Trophoblast cell (in vitro differentiated cells and primary cell): Measurements from ENCODE around the gene EOMES.

Experiments used
- DNase-seq, 2 donors: peaks; one replicate each; pipeline ENCODE4 v3.0.0-alpha.2; 2016
- H2AFZ ChIP-seq: 2 replicates; pipeline ENCODE4 v1.6.1; 2013; ENCODE audit warnings: low read length, moderate library complexity, mild to moderate bottlenecking; ENCODE audit not compliant: insufficient read depth, poor library complexity
- H2AK5ac ChIP-seq: 2 replicates; pipeline ENCODE4 v1.6.1; 2013; ENCODE audit warnings: mild to moderate bottlenecking, low read length
- H2BK120ac ChIP-seq: 2 replicates; pipeline ENCODE4 v1.6.1; 2013; ENCODE audit warnings: low read length, mild to moderate bottlenecking, moderate library complexity; ENCODE audit not compliant: insufficient read depth, poor library complexity
- H2BK12ac ChIP-seq: 2 replicates; pipeline ENCODE4 v1.6.1; 2013; ENCODE audit warnings: mild to moderate bottlenecking, low read length, moderate library complexity
- H2BK5ac ChIP-seq: 2 replicates; pipeline ENCODE4 v1.6.1; 2013; ENCODE audit warnings: low read length, low read depth, moderate library complexity, mild to moderate bottlenecking; ENCODE audit not compliant: poor library complexity
- H3K14ac ChIP-seq: 2 replicates; pipeline ENCODE4 v1.6.1; 2013; ENCODE audit warnings: mild to moderate bottlenecking, low read length
- H3K18ac ChIP-seq: 2 replicates; pipeline ENCODE4 v1.6.1; 2013; ENCODE audit warnings: mild to moderate bottlenecking, low read length
- H3K23ac ChIP-seq: 2 replicates; pipeline ENCODE4 v1.6.1; 2013; ENCODE audit warnings: low read length
- H3K27ac ChIP-seq: 2 replicates; pipeline ENCODE4 v1.5.1; 2013; ENCODE audit warnings: low read depth, mild to moderate bottlenecking, inconsistent platforms, low read length, moderate library complexity
- H3K27me3 ChIP-seq: 2 replicates; pipeline ENCODE4 v1.6.1; 2013; ENCODE audit warnings: inconsistent platforms, mild to moderate bottlenecking, low read length, moderate library complexity; ENCODE audit not compliant: insufficient read depth
- H3K36me3 ChIP-seq, 2 experiments: 1 replicate in 1 of 2; 2 replicates in 1 of 2; pipeline ENCODE4 v1.6.1; 2013; ENCODE audit warnings: low read length in 2 of 2, mild to moderate bottlenecking in 2 of 2, moderate library complexity in 1 of 2; ENCODE audit not compliant: insufficient read depth in 2 of 2, control insufficient read depth in 1 of 2
- H3K4ac ChIP-seq: 2 replicates; pipeline ENCODE4 v1.6.1; 2013; ENCODE audit warnings: low read depth, mild to moderate bottlenecking, low read length, moderate library complexity
- H3K4me1 ChIP-seq, 2 experiments: 1 replicate in 1 of 2; 2 replicates in 1 of 2; pipeline ENCODE4 v1.6.1; 2013; ENCODE audit warnings: low read length in 2 of 2, mild to moderate bottlenecking in 2 of 2, moderate library complexity in 1 of 2; ENCODE audit not compliant: insufficient read depth in 2 of 2, control insufficient read depth in 1 of 2
- H3K4me2 ChIP-seq: 2 replicates; pipeline ENCODE4 v1.6.1; 2013; ENCODE audit warnings: inconsistent platforms, mild to moderate bottlenecking, low read length, moderate library complexity
- H3K4me3 ChIP-seq: 2 replicates; pipeline ENCODE4 v1.5.1; 2013; ENCODE audit warnings: mild to moderate bottlenecking, low read depth, low read length, inconsistent platforms
- H3K79me1 ChIP-seq: one replicate; pipeline ENCODE4 v1.6.1; 2013; ENCODE audit warnings: low read length
- H3K79me2 ChIP-seq: 2 replicates; pipeline ENCODE4 v1.6.1; 2013; ENCODE audit warnings: low read length, mild to moderate bottlenecking; ENCODE audit not compliant: control insufficient read depth, insufficient read depth, poor library complexity
- H3K9ac ChIP-seq: 2 replicates; pipeline ENCODE4 v1.6.1; 2013; ENCODE audit warnings: mild to moderate bottlenecking, low read length
- H3K9me3 ChIP-seq: 2 replicates; pipeline ENCODE4 v1.6.1; 2013; ENCODE audit warnings: low read depth, mild to moderate bottlenecking, control low read depth, inconsistent platforms, low read length; ENCODE audit not compliant: insufficient read depth
- H4K12ac ChIP-seq: 2 replicates; pipeline ENCODE4 v1.6.1; 2013; ENCODE audit warnings: low read depth, mild to moderate bottlenecking, low read length, moderate library complexity
- H4K8ac ChIP-seq: 2 replicates; pipeline ENCODE4 v1.6.1; 2013; ENCODE audit warnings: low read depth, mild to moderate bottlenecking, low read length, moderate library complexity
- H4K91ac ChIP-seq: one replicate; pipeline ENCODE4 v1.6.1; 2013; ENCODE audit warnings: low read depth, mild to moderate bottlenecking, low read length, moderate library complexity
- WGBS: extraction: QIAGEN DNeasy Blood & Tissue Kit; methylation state at CpG from one replicate; pipeline ENCODE4 v1.1.7; 2013; ENCODE audit warnings: missing lambda C conversion rate; ENCODE audit not compliant: insufficient read length, insufficient coverage; ENCODE audit errors: extremely low coverage; 5-methylcytosine and 5-hydroxymethylcytosine counted together

The EOMES gene

DNA sequence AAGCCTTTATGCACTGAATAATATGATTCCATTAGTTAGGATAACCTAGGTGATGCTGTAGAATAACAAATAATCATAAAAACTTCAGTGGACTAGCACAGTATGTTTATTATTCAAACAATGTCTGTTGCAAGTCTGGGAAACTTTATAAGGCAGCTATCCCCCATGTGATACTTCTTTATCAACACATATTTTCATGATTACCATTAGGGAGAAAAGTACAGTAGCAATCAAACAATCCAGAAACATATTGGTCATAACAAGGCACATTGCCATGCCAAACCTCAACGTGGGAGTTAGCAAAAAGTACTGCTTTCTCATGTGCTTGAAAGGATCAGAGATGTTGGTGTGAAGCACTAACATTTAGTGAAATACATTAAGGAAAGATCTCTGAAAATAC is 35.5 kb downstream of the EOMES start:
- Histone ChIP-seq H4K8ac (no peak overlapping the region), H3K79me2 (no peaks in the 10 kb centered on the region), H2BK120ac (no peak overlapping the region), H2AFZ (no peak overlapping the region), H2BK12ac (no peak overlapping the region), H2BK5ac (no peak overlapping the region), H3K9me3 (no peaks in the 10 kb centered on the region), H3K27me3 (no peaks in the 10 kb centered on the region), H3K79me1 (no peaks in the 10 kb centered on the region), H3K23ac (no peak overlapping the region), H4K91ac (no peak overlapping the region), H4K12ac (no peak overlapping the region), H3K18ac (no peak overlapping the region), H3K4ac (no peak overlapping the region), H3K36me3 (no peaks in the 10 kb centered on the region), H2AK5ac (no peak overlapping the region), H3K4me3 (no peak overlapping the region), H3K9ac (no peak overlapping the region), H3K27ac (no peak overlapping the region), H3K4me1 (no peaks in the 10 kb centered on the region), H3K14ac (no peak overlapping the region), H3K4me2 (no peak overlapping the region)
- peak in 1 of 2 donors; percentile 12 for DNase-seq
- WGBS = no CpG with 5 or more reads among the region's 1 CpG

DNA sequence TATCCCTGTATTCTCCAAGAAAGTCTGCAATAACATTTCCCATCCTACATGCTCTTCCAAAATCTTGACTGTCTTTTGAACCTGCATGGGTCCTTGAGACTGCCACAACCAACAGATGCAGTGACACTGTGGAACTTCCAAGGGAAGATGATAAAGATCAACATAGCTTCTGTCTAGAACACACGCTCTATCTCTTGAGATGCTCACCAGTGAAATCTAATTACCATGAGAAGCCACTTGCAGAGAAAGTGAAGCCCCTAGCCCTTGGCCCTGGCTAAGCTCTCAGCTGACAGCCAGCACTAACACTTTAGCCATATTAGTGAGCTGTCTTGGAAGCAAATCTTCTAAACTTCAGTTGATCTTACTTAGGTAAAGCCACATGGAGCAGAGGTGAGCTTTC is 36.6 kb downstream of the EOMES start:
- Histone ChIP-seq H4K8ac (no peak overlapping the region), H2BK5ac (no peak overlapping the region), H3K27me3 (no peaks in the 10 kb centered on the region), H3K4me3 (no peak overlapping the region), H2BK12ac (no peak overlapping the region), H2AFZ (no peak overlapping the region), H3K79me1 (no peaks in the 10 kb centered on the region), H3K79me2 (no peaks in the 10 kb centered on the region), H3K27ac (no peak overlapping the region), H3K14ac (no peak overlapping the region), H4K12ac (no peak overlapping the region), H4K91ac (no peak overlapping the region), H2AK5ac (no peak overlapping the region), H3K36me3 (no peaks in the 10 kb centered on the region), H2BK120ac (no peak overlapping the region), H3K9ac (no peak overlapping the region), H3K18ac (no peak overlapping the region), H3K4ac (no peak overlapping the region), H3K9me3 (no peaks in the 10 kb centered on the region), H3K4me1 (peaks cover 4 to 5% of the 10 kb centered on the region in 2 experiments), H3K23ac (no peak overlapping the region), H3K4me2 (no peak overlapping the region)
- no CpG with 5 or more reads among the region's 1 CpG for WGBS
- peak in 1 of 2 donors; percentile 62 for DNase-seq

DNA sequence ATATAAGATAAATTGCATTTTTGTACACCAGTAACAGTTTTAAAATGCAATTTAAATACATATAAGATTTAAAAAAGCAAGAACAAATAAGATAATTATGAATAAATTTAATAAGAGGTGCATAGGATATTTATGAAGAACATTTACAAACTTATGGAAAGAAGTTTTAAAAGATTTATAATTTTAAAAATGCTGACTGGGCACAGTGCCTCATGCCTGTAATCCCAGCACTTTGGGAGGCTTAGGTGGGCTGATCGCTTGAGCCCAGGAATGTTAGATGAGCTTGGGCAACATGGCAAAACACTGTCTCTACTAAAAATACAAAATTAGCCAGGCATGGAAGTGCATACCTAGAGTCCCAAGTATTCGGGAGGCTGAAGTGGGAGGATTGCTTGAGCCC is 37.8 kb downstream of the EOMES start:
- Histone ChIP-seq H3K27me3 (no peaks in the 10 kb centered on the region), H3K14ac (no peak overlapping the region), H3K18ac (no peak overlapping the region), H4K12ac (no peak overlapping the region), H3K4me1 (peaks cover 4 to 6% of the 10 kb centered on the region in 2 experiments), H3K4ac (no peak overlapping the region), H3K9me3 (no peaks in the 10 kb centered on the region), H2BK5ac (no peak overlapping the region), H2AK5ac (no peak overlapping the region), H3K9ac (no peak overlapping the region), H4K91ac (no peak overlapping the region), H2AFZ (no peak overlapping the region), H3K27ac (no peak overlapping the region), H3K4me2 (no peak overlapping the region), H3K23ac (no peak overlapping the region), H3K79me1 (no peaks in the 10 kb centered on the region), H3K4me3 (no peak overlapping the region), H2BK12ac (no peak overlapping the region), H4K8ac (no peak overlapping the region), H3K36me3 (no peaks in the 10 kb centered on the region), H2BK120ac (no peak overlapping the region), H3K79me2 (no peaks in the 10 kb centered on the region)
- no CpG with 5 or more reads among the region's 2 CpGs for WGBS
- no peak for DNase-seq

GRCh38 chr3:27681249-27681748 is 40.8 kb downstream of the EOMES start:
- H2AK5ac ChIP-seq = no peak overlapping the region
- peak; percentile 50 to 92 for DNase-seq
- H3K27ac ChIP-seq = peak overlapping the region; percentile 64
- H3K36me3 ChIP-seq = no peaks in the 10 kb centered on the region
- no peak overlapping the region for H3K4ac ChIP-seq
- H3K27me3 ChIP-seq = no peaks in the 10 kb centered on the region
- no peak overlapping the region for H3K18ac ChIP-seq
- no peaks in the 10 kb centered on the region for H3K9me3 ChIP-seq
- no peak overlapping the region for H4K8ac ChIP-seq
- H3K79me2 ChIP-seq = no peaks in the 10 kb centered on the region
- no peak overlapping the region for H3K9ac ChIP-seq
- peaks cover 4 to 6% of the 10 kb centered on the region in 2 experiments for H3K4me1 ChIP-seq
- no peak overlapping the region for H4K12ac ChIP-seq
- H4K91ac ChIP-seq = no peak overlapping the region
- H3K79me1 ChIP-seq = no peaks in the 10 kb centered on the region
- H2BK120ac ChIP-seq = no peak overlapping the region
- no peak overlapping the region for H3K14ac ChIP-seq
- WGBS = no CpG with 5 or more reads among the region's 6 CpGs
- no peak overlapping the region for H3K23ac ChIP-seq
- no peak overlapping the region for H2BK5ac ChIP-seq
- peak overlapping the region; percentile 57 for H3K4me2 ChIP-seq
- no peak overlapping the region for H3K4me3 ChIP-seq
- H2AFZ ChIP-seq = no peak overlapping the region
- H2BK12ac ChIP-seq = no peak overlapping the region
